Subcutaneous preadipocyte (primary cell): Measurements from ENCODE around the gene ZNF165. TPM values are rescaled to one million over a fixed set of nuclear protein-coding genes. Genes with fewer than 3 reads are reported as not detected.

Experiments
- total RNA-seq: library from RNA; depleted of rRNA; stranded (reverse); fragments of >200 nt; gene quantifications from 2 replicates; pipeline ENCODE4 v1.2.3, GENCODE V29; 2012

The ZNF165 gene
- total RNA-seq = 0.37 and 0.39 TPM in 2 replicates

DNA sequence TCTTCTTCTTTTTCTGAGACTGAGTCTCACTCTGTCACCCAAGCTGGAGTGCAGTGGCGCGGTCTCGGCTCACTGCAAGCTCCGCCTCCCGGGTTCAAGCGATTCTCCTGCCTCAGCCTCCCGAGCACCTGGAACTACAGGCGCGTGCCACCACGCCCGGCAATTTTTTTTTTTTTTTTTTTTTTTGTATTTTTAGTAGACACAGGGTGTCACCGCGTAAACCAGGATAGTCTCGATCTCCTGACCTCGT is at the start of gene ZNF165:
Gene ZNF165, plus strand, starts transcription at position 188 of the 250 bp plus-strand sequence. CDS start 4,913 bp downstream, outside the sequence.

DNA sequence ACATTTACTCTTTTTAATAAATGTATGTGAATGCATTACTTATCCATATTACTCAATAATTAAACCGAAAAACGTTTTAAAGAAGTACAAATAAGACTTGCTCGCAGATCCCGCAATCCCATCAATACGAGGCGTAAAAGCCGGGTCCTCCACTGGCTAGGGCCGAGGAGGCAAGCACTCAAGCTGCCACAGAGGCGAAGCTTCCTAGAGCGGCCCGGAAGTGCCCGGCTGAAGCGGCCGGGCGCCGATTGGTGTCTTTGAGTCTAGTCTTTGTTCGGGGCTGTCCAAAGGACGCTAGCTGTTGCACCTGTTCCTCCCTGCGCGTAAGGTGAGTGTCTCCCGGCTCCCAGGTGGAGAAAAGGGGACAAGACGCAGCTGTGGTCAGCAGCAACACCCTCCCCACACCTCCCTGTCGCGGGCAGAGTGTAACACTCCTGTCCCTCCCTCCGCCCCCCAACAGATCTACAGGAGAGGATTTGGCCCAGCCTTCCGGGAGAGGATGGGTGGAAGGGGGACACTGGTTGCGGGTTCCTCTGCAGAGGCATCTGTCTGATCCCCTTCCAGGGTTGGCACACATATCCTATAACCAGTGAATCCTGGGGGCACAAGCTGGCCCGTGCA is 44.1 kb downstream of the ZNF165 start, which contains the start of gene ZSCAN16:
Gene ZSCAN16, plus strand, starts transcription at position 260 of the 621 bp plus-strand sequence. CDS start 835 bp downstream, outside the sequence.

Other genes starting within 250 kb of the ZNF165 start
- not detected in 2 replicates for gene OR2B2, start 168.2 kb upstream of the ZNF165 start, total RNA-seq
- gene OR2B6, start 123.3 kb upstream of the ZNF165 start, total RNA-seq = not detected in 2 replicates
- 1.1 and 2.2 TPM in 2 replicates for gene ZSCAN16, start 44.0 kb downstream of the ZNF165 start, total RNA-seq
- gene ZKSCAN8, start 61.3 kb downstream of the ZNF165 start, total RNA-seq = 12.7 and 12.9 TPM in 2 replicates
- gene ZSCAN9, start 144.7 kb downstream of the ZNF165 start, total RNA-seq = 5.5 and 7.2 TPM in 2 replicates
- 4.5 and 4.8 TPM in 2 replicates for gene ZKSCAN4, start 171.7 kb downstream of the ZNF165 start, total RNA-seq
- 0.73 and 1.6 TPM in 2 replicates for gene NKAPL, start 178.7 kb downstream of the ZNF165 start, total RNA-seq
- gene ZSCAN26, start 186.6 kb downstream of the ZNF165 start, total RNA-seq = 9.2 and 11.0 TPM in 2 replicates
- gene PGBD1, start 201.0 kb downstream of the ZNF165 start, total RNA-seq = 4.4 and 5.3 TPM in 2 replicates